Omental fat pad (tissue), 4 donors: ENCODE results near the gene CBFB. TPM values are rescaled to one million over a fixed set of nuclear protein-coding genes. Genes with fewer than 3 reads are reported as not detected.

Experiments
- ATAC-seq: fragments of 150-250 bp; one replicate; pipeline ENCODE4 v1.9.1; 2016; ENCODE audit warnings: mild to moderate bottlenecking, moderate library complexity; ENCODE audit not compliant: low FRiP score
- DNase-seq: peaks from one replicate; pipeline ENCODE4 v3.0.0-alpha.2; 2019; ENCODE audit warnings: low spot score
- CTCF ChIP-seq, 3 donors: fragments of 450-650 bp; IDR thresholded peaks; one replicate each; pipeline ENCODE4 v1.5.1; 2016 to 2017; ENCODE audit warnings: antibody characterized with exemption in 3 of 3, mild to moderate bottlenecking in 3 of 3, moderate library complexity in 2 of 3
- total RNA-seq, 4 donors: library from RNA; depleted of rRNA; stranded (reverse); fragments of >200 nt; gene quantifications; one replicate each; pipeline ENCODE4 v1.1.0, GENCODE V29; 2016

Gene CBFB
- total RNA-seq, 4 donors from 2014 or later: 30.3 to 77.6 (median 35.4) TPM

GRCh38 chr16:67082100-67082499 is 53.2 kb downstream of the CBFB start:
- no peak for DNase-seq
- TF ChIP-seq CTCF (IDR thresholded peaks at IDR 0.05): no peak
- no peak for ATAC-seq

GRCh38 chr16:67082891-67083290 is 53.9 kb downstream of the CBFB start:
- no peak for ATAC-seq
- TF ChIP-seq CTCF (IDR thresholded peaks at IDR 0.05): no peak
- DNase-seq: no peak

GRCh38 chr16:67084345-67085028 is 55.5 kb downstream of the CBFB start:
- no peak for DNase-seq
- ATAC-seq: no peak
- no peak for TF ChIP-seq CTCF (IDR thresholded peaks at IDR 0.05)

- no peak for TF ChIP-seq CTCF (IDR thresholded peaks at IDR 0.05)
- ATAC-seq: peak; percentile 54
- DNase-seq: no peak
Observed at GRCh38 chr16:67086822-67087221, 57.9 kb downstream of the CBFB start.

GRCh38 chr16:67087291-67087690 is 58.3 kb downstream of the CBFB start:
- DNase-seq (no peak), ATAC-seq (no peak)
- TF ChIP-seq CTCF (IDR thresholded peaks at IDR 0.05): no peak

GRCh38 chr16:67087803-67088202 is 58.9 kb downstream of the CBFB start:
- no peak for ATAC-seq
- no peak for DNase-seq
- no peak for TF ChIP-seq CTCF (IDR thresholded peaks at IDR 0.05)

GRCh38 chr16:67088551-67088950 is 59.6 kb downstream of the CBFB start:
- ATAC-seq (no peak), DNase-seq (no peak)
- no peak for TF ChIP-seq CTCF (IDR thresholded peaks at IDR 0.05)
